GM23338 (cell line): ENCODE data around the gene TCN2. TPM values are rescaled to one million over a fixed set of nuclear protein-coding genes. Genes with fewer than 3 reads are reported as not detected.

Source experiments
- ATAC-seq: fragments of 200-7000 bp; cut with Tn5 transposase; 3 replicates; pipeline ENCODE4 v1.9.1; 2020
- DNase-seq: peaks from one replicate; pipeline ENCODE4 v3.0.0-alpha.2; 2015; ENCODE audit warnings: low spot score
- H2AFZ ChIP-seq: fragments of 200-600 bp; sonication (generic); 2 replicates; pipeline ENCODE4 v1.8.0; 2016; ENCODE audit warnings: antibody characterized with exemption, mild to moderate bottlenecking, moderate library complexity
- H3F3A ChIP-seq: fragments of 200-600 bp; sonication (generic); replicated peaks from 2 replicates; pipeline ENCODE4 v1.8.0; 2017; ENCODE audit warnings: antibody characterized with exemption, mixed run types, low read depth
- H3K27ac ChIP-seq: fragments of 200-600 bp; sonication (generic); 2 replicates; pipeline ENCODE4 v1.6.1; 2016; ENCODE audit warnings: low read depth
- H3K27me3 ChIP-seq: fragments of 200-600 bp; sonication (generic); 2 replicates; pipeline ENCODE4 v1.8.0; 2016; ENCODE audit warnings: mild to moderate bottlenecking, mixed run types, moderate library complexity; ENCODE audit not compliant: insufficient read depth
- H3K36me3 ChIP-seq: fragments of 200-600 bp; sonication (generic); 2 replicates; pipeline ENCODE4 v1.8.0; 2016; ENCODE audit warnings: mild to moderate bottlenecking; ENCODE audit not compliant: insufficient read depth
- H3K4me1 ChIP-seq: fragments of 200-600 bp; sonication (generic); 2 replicates; pipeline ENCODE4 v1.8.0; 2016; ENCODE audit warnings: mild to moderate bottlenecking, moderate library complexity; ENCODE audit not compliant: insufficient read depth
- H3K4me2 ChIP-seq: fragments of 200-600 bp; sonication (generic); 2 replicates; pipeline ENCODE4 v1.7.1; 2017; ENCODE audit warnings: mixed run types
- H3K4me3 ChIP-seq: fragments of 200-600 bp; sonication (generic); 2 replicates; pipeline ENCODE4 v1.6.1; 2016; ENCODE audit warnings: mixed run types
- H3K79me2 ChIP-seq: fragments of 200-600 bp; sonication (generic); replicated peaks from 2 replicates; pipeline ENCODE4 v1.8.0; 2017; ENCODE audit warnings: mild to moderate bottlenecking; ENCODE audit not compliant: insufficient read depth
- H3K9me2 ChIP-seq: fragments of 200-600 bp; sonication (generic); 2 replicates; pipeline ENCODE4 v1.8.0; 2017; ENCODE audit not compliant: insufficient read depth
- H4K20me1 ChIP-seq: fragments of 200-600 bp; sonication (generic); replicated peaks from 2 replicates; pipeline ENCODE4 v1.8.0; 2017; ENCODE audit warnings: mild to moderate bottlenecking; ENCODE audit not compliant: insufficient read depth
- H3K27ac Mint-ChIP-seq: 2 replicates; pipeline ENCODE4 v1.8.0; 2020; ENCODE audit warnings: inconsistent platforms, mild to moderate bottlenecking, moderate library complexity, mixed read lengths
- H3K27me3 Mint-ChIP-seq: 3 replicates; pipeline ENCODE4 v1.8.0; 2022; ENCODE audit warnings: low read depth, mild to moderate bottlenecking, moderate library complexity, mixed read lengths, inconsistent platforms; ENCODE audit not compliant: insufficient read depth, poor library complexity
- H3K36me3 Mint-ChIP-seq: 3 replicates; pipeline ENCODE4 v1.8.0; 2021; ENCODE audit warnings: low read depth, mild to moderate bottlenecking, inconsistent platforms, moderate library complexity, mixed read lengths
- H3K4me1 Mint-ChIP-seq: 3 replicates; pipeline ENCODE4 v1.8.0; 2020; ENCODE audit warnings: mild to moderate bottlenecking, inconsistent platforms, mixed read lengths
- H3K4me3 Mint-ChIP-seq: 3 replicates; pipeline ENCODE4 v1.8.0; 2021; ENCODE audit warnings: moderate library complexity, mild to moderate bottlenecking, inconsistent platforms, mixed read lengths
- H3K9me3 Mint-ChIP-seq: 3 replicates; pipeline ENCODE4 v1.8.0; 2020; ENCODE audit warnings: moderate library complexity, mild to moderate bottlenecking, inconsistent platforms, mixed read lengths
- CREB1 ChIP-seq: fragments of 250-450 bp; sonication (Bioruptor Pico); IDR thresholded peaks from 2 replicates; pipeline ENCODE4 v1.5.0; 2020; ENCODE audit warnings: low read depth, mild to moderate bottlenecking, moderate library complexity
- CTCF ChIP-seq, 2 experiments: fragments of 200-600 bp in 1 of 2; sonication (generic) in 1 of 2; conservative IDR thresholded peaks; 2 replicates each; pipeline versions ENCODE4 v1.5.1 to v1.6.1; 2016 to 2017; ENCODE audit warnings: antibody characterized with exemption in 2 of 2, low read depth in 2 of 2, mild to moderate bottlenecking in 2 of 2, moderate library complexity in 1 of 2
- ETS1 ChIP-seq: IDR thresholded peaks from 2 replicates; pipeline ENCODE4 v1.6.1; 2016; ENCODE audit warnings: antibody characterized with exemption
- EZH2 ChIP-seq: fragments of 200-600 bp; sonication (generic); IDR thresholded peaks from one replicate; pipeline ENCODE4 v1.8.0; 2017; ENCODE audit warnings: antibody characterized with exemption, mild to moderate bottlenecking, low read depth; ENCODE audit not compliant: unreplicated experiment
- EZH2phosphoT487 ChIP-seq: fragments of 200-600 bp; sonication (generic); IDR thresholded peaks from one replicate; pipeline ENCODE4 v1.8.1; 2018; ENCODE audit warnings: antibody characterized with exemption; ENCODE audit not compliant: unreplicated experiment
- JUNB ChIP-seq: IDR thresholded peaks from one replicate; pipeline ENCODE4 v1.6.1; 2016; ENCODE audit warnings: antibody characterized with exemption; ENCODE audit not compliant: unreplicated experiment
- NANOG ChIP-seq: IDR thresholded peaks from 2 replicates; pipeline ENCODE4 v1.6.1; 2016; ENCODE audit warnings: antibody characterized with exemption, borderline replicate concordance
- POLR2AphosphoS5 ChIP-seq: IDR thresholded peaks from 2 replicates; pipeline ENCODE4 v1.6.1; 2016; ENCODE audit warnings: antibody characterized with exemption, low read depth
- STAT1 ChIP-seq: IDR thresholded peaks from one replicate; pipeline ENCODE4 v1.6.1; 2016; ENCODE audit warnings: antibody characterized with exemption; ENCODE audit not compliant: unreplicated experiment
- ZNF114 ChIP-seq: fragments of 250-450 bp; sonication (Bioruptor Pico); IDR thresholded peaks from 2 replicates; pipeline ENCODE4 v1.5.0; 2020; ENCODE audit warnings: mild to moderate bottlenecking, moderate library complexity
- ZNF331 ChIP-seq: fragments of 250-450 bp; sonication (Bioruptor Pico); IDR thresholded peaks from 2 replicates; pipeline ENCODE4 v1.5.0; 2020; ENCODE audit warnings: low read depth, mild to moderate bottlenecking, moderate library complexity
- ZNF462 ChIP-seq: fragments of 250-450 bp; sonication (Bioruptor Pico); IDR thresholded peaks from 2 replicates; pipeline ENCODE4 v1.5.0; 2020; ENCODE audit warnings: mild to moderate bottlenecking, moderate library complexity
- polyA plus RNA-seq: library from polyadenylated mRNA; unstranded; fragments of >200 nt; fragmentation: Nextera tagmentation; extraction: Ambion mirVana; gene quantifications from 2 replicates; pipeline ENCODE4 v1.2.1, GENCODE V29; 2016
- total RNA-seq: library from RNA; depleted of rRNA; stranded (reverse); fragments of >200 nt; shearing (Covaris generic); gene quantifications from 2 replicates; pipeline ENCODE4 v1.2.3, GENCODE V29; 2014

Gene TCN2
- total and polyA plus RNA-seq, 2 experiments from 2014 or later, result 12.9 to 38.1 TPM

GRCh38 chr22:30582788-30583545 is 24.0 kb upstream of the TCN2 start:
- Histone ChIP-seq H3K36me3 (peaks cover 35% of the 10 kb centered on the region), H3K9me2 (no peaks in the 10 kb centered on the region), H4K20me1 (no peaks in the 10 kb centered on the region; the same call in 1 of the 2 replicates), H2AFZ (no peak overlapping the region), H3K79me2 (peaks cover 2% of the 10 kb centered on the region; the same call in 1 of the 2 replicates), H3K27me3 (no peaks in the 10 kb centered on the region), H3F3A (no peaks in the 10 kb centered on the region), H3K27ac (no peak overlapping the region), H3K4me1 (no peaks in the 10 kb centered on the region), H3K4me3 (no peak overlapping the region), H3K4me2 (no peak overlapping the region)
- peaks cover 8% of the 10 kb centered on the region for H3K27me3 Mint-ChIP-seq
- H3K27ac Mint-ChIP-seq, result no peak overlapping the region
- no peak overlapping the region for H3K4me3 Mint-ChIP-seq
- H3K36me3 Mint-ChIP-seq, result peaks cover 94% of the 10 kb centered on the region
- H3K4me1 Mint-ChIP-seq, result no peaks in the 10 kb centered on the region; the same call in 2 of the 3 replicates
- no peak; the same call in 2 of the 3 replicates for ATAC-seq
- TF ChIP-seq ETS1, result no peak
- TF ChIP-seq JUNB, result no peak
- TF ChIP-seq ZNF331 (CRISPR knock-in tag), result no peak
- no peak for TF ChIP-seq STAT1
- no peak for TF ChIP-seq EZH2phosphoT487
- no peak for TF ChIP-seq NANOG
- TF ChIP-seq ZNF462 (CRISPR knock-in tag), result no peak
- no peak for TF ChIP-seq POLR2AphosphoS5
- no peak for TF ChIP-seq CREB1
- no peak for TF ChIP-seq CTCF (conservative IDR thresholded peaks at IDR 0.05; ENCODE audit: low read depth in 2 of 2)
- TF ChIP-seq EZH2, result no peak
- TF ChIP-seq ZNF114 (CRISPR knock-in tag), result no peak
- no peaks in the 10 kb centered on the region for H3K9me3 Mint-ChIP-seq
- no peak for DNase-seq
